GM21737 (cell line): ENCODE results near the gene FUT7.
"Not testable (repeated sequence)": the region's sequence is repeated elsewhere in the genome, so short reads cannot be mapped to it uniquely, and the experiment has no call there.

Source experiments
- ATAC-seq: cut with Tn5 transposase; IDR thresholded peaks from one replicate; pipeline ENCODE4 v1.9.1; 2021; ENCODE audit warnings: mild to moderate bottlenecking, moderate library complexity; ENCODE audit not compliant: unreplicated experiment

Gene FUT7

DNA sequence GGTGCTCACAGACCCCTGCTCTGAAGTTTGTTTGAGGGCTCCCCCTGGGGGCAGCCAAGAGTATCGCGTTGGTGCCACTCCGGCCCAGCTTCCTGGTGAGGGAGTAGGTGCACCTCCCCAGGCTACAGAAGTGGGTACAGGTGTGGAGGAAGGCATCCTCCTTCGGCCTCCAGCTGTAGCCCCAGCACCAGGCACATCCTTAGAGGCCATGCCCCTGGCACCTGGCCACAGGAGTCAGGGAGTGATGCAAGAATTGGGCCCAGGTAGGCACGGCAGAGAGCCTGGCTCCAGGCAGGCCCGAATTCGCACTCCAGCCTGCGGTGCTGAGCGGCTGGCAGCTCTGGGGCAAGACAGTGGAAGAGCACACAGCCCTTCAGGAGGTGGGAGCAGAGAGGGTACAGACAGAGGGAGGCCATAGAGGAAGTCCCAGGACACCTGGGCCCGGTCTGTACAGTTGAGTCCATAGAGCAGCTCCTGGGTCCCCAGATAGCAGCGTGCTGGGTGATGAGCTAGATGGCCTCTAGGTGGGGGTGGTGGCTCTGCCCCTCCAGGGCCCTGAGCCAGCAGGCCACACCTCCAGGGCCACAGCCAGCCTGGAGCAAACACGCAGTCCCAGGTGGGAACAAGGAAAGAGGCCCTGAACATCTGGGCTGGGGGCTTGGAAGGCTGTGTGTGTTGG lies 36.1 kb upstream of the FUT7 start:
- peak; percentile 38 for ATAC-seq

DNA sequence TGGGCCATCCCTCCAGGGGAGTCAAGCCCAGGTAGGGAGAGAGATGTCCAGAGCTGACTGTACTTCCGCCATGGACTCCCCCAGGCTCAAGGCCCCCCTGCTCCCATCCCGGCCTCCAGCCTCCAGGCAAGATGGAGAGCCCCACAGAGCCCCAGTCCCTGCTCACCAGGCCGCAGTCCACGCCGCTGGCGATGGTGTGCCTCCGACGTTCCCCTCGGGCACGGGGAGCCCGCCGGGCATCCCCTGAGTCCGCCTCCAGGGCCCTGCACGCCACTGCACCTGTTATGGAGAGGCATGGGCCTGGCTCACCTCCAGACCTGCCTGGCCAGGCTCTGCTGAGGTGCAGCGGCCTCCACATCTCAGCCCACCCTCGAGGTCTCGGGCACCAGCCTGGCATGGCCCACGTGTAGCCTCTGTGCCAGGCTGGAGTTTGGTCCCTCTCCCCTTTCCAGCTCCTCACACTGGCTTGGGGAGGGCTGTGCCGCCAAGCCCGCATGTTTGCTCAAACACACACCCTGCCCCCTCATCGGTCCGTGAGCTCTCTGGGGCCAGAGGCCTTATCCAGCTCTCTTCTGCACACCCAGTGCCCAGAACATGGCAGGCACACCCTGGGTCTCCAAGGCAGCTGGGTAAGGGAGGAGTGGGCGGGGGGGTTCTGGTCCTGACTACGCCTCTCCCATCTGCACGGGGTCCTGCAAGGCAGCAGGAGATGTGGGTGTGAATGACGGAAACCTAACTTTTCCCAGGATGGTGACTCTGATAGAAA lies 34.4 kb upstream of the FUT7 start:
- no peak for ATAC-seq

DNA sequence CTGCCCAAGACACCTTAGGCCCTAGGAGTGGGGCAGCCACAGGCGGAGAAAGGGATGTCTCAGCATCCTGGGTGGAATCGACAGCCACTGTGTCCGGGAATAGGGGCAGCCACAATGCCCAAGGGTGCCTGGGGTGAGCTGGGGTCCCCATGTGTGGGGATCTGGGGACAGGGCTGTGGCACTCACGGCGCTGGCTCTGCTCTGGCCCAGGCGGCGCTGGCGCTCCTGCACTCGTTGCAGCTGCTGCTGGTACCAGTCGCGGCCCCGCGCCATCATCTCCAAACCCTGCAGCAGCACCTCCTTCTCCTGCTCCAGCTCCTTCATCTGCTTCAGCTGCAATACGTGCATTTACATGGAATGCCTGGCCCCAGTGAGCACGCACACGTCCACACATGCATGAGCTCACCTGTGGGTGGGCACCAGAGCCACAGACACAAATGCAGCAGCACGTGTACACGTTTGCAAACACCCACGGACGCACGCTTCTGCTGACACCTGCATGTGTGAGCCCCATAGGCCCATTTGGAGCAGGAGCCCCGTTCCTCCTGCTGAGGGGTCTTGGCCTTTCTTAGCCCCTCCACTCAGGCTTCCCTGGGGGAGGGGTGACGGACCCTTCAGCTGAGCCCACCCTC lies 33.6 kb upstream of the FUT7 start:
- no peak for ATAC-seq

DNA sequence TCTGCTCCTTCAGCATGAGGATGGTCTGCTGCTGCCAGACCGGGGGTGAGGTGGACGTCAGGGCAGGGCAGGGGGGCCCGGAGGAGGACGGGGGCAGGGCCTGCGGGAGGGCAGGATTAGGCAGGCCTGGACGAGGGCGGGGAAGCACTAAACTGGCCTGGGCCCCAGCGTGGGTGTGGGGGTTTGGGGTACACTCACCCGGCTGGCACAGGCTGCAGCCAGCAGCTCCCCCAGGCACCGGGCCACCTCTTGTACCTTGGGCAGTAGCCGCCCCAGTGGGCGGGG lies 32.9 kb upstream of the FUT7 start:
- no peak for ATAC-seq

DNA sequence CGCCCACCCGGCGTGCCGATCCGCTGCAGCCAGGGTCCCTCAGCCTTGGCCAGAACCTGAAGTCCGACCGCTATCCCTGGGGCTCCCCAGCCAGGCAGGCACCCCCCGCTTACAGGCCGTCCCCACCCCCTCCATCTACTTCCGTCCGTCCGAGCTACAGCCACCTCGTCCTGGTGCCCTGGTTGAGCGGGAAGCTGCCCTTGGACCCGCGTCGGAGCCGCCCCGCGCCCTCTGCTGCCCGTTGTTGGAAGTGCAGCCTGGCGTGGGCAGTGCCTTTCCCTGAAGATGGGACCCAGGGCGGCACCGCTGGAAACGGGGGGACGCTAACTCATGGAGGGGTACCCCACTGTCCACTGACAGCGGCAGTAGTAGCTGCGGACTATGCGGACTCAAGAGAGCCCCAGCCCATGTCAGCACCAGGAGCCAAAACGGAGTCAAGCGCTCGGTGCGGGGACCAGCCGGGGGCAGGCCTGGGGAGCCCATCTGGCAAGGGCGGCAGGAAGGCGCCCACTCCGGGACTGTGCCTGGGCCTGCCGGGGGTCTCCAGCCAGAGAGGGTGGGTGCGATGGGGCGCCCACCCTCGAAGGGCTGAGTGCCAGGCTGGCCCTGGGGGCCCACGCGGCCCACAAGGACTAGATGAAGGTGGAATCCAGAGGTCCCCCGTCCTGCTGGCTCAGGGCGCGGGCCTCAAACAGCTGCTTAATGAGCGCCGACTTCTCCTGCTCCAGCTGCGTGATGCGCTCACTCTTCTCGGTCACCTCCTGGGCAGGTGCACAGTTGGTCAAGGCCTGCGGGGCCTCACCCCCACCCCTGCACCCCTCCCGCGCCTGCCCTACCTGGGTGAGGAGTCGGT lies 32.4 kb upstream of the FUT7 start:
- no peak for ATAC-seq

DNA sequence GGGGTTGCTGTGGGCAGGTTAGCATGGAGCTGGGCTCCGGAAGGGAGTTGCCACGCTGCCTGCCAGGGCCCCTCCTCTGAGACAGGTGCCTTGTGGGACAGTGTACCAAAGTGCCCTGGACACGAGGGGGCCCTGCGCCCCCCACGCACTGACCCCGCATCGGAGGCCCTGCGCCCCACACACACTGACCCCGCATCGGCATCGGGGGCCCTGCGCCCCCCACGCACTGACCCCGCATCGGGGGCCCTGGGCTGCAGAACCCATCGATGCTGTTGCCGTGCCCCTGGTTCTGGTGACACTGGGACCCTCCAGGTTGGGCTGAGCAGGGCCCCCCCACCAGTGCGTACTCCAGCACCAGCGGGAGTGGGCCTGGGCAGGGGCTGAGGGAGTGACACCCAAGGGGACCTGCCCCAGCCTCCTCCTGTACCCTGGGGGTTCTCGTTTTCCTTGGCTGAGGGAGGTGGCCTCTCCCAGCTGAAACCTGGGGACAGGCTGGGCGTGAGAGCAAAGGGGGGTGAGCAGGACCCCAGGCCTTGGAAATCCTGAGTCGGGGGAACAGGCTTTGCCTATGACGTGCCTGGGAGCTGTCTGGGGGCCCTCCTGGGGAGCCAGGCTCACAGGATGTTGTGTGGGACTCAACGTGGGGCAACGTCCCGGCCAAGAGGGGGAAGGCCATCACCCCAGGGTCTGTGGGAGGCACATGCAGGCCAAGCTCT lies 31.6 kb upstream of the FUT7 start:
- no peak for ATAC-seq

DNA sequence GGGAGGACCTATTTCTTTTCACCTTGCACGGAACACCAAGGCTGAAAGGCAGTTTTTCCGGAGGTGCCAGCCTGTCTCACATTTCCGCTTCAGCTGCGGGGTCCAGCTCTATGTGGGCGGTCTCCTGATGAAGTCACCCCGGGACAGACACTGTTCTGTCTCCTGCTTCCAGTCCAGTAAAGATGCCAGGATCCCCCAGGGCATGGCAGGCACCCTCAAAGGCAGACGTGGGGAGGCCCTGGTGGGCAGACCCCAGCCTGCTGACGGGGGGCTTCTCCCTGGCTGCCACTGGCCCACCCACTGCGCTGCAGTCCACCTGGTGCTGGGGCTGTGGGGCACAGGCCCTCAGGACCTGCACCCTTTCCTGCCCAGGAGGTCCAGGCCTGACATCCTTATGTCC lies 30.9 kb upstream of the FUT7 start:
- not testable (repeated sequence) for ATAC-seq

DNA sequence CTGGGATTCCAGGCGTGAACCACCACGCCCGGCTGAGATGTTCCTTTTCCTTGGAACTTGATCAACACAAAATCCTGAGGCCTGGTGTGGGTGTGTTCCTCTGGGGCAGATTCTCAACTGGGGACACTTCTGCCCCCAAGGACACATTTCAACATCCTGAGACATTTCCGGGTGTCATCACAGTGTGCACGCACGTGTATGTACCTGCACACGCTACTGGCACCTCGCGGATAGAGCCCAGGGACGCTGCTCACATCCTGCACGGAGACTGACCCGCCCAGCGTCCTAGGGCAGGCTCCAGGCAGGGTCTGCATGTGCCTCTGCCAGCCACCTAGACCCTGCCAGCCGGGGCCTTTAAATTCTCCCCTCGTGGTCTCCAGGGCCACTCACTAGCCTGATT lies 30.5 kb upstream of the FUT7 start:
- ATAC-seq: no peak

DNA sequence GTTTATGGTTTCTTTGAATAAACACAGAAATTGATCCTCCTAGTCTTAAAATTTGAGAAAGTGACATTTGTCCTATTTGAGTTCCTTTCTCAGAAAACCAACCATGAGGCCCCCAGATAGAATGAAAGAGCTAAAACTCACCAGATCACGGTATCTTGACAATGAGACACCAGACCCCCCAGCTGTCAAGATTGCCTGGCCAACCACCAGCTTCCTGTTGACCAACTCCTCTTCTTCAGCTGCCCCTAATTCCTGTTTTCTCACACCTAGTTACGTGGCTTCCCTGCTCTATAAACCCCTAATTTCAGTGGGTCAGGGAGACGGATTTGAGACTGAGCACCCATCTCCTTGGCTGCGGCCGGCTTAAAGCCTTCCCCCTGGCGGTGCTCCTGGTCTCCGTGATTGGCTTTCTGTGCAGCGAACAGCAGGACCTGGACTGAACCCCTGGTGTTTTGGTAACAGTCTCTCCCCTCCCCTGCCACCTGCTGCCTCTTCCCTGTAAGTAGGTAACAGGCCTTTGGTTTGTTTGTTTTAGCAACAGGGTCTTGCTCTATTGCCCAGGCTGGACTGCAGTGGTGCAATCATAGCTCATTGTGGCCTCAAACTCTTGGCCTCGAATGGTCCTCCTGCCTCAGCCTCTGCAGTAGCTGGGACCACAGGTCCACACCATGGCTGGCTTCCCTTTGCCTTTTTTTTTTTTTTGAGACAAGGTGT lies 26.8 kb upstream of the FUT7 start:
- no peak for ATAC-seq

DNA sequence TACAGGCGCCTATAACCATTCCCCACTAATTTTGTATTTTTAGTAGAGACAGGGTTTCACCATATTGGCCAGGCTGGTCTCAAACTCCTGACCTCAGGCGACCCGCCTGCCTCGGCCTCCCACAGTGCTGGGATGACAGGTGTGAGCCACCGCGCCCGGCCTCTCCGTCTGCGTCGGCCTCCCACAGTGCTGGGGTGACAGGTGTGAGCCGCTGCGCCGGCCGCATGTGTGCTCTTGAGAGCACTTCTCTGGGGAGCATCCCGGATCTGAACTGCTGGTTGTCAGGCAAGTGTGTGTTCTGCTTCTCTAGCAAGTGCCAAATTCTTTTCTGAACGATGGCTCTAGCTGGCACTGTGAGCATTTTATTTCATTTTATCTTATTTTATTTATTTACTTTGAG lies 25.7 kb upstream of the FUT7 start:
- no peak for ATAC-seq

DNA sequence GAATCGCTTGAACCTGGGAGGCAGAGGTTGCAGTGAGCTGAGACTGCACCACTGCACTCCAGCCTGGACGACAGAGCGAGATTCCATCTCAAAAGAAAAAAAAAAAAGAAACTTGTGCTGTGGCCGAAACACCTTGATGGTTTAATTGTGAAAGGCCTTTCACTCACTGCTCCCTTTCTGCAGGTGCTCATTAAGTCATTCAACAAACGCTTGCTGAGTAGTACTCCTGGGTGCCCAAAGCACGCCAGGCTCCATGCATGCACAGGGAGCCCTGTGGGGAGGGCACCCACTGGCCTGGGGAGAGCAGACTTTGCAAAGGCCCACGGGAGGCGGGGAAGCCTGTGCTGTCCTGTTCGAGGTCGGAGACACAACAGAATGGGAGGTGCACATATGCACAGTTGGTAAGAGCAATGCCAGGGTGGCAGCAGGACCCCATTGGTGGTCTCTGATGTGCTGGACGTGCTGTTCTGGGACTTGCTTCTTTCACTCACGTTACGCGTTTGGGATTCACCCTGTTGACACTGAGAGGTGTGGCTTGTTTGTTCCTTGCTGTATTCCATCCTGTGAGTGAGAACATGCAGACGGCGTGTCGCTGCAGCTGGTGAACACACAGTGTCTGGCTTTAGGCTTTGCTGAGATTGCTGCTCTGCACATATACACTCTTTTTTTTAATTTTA lies 25.0 kb upstream of the FUT7 start:
- ATAC-seq: no peak

DNA sequence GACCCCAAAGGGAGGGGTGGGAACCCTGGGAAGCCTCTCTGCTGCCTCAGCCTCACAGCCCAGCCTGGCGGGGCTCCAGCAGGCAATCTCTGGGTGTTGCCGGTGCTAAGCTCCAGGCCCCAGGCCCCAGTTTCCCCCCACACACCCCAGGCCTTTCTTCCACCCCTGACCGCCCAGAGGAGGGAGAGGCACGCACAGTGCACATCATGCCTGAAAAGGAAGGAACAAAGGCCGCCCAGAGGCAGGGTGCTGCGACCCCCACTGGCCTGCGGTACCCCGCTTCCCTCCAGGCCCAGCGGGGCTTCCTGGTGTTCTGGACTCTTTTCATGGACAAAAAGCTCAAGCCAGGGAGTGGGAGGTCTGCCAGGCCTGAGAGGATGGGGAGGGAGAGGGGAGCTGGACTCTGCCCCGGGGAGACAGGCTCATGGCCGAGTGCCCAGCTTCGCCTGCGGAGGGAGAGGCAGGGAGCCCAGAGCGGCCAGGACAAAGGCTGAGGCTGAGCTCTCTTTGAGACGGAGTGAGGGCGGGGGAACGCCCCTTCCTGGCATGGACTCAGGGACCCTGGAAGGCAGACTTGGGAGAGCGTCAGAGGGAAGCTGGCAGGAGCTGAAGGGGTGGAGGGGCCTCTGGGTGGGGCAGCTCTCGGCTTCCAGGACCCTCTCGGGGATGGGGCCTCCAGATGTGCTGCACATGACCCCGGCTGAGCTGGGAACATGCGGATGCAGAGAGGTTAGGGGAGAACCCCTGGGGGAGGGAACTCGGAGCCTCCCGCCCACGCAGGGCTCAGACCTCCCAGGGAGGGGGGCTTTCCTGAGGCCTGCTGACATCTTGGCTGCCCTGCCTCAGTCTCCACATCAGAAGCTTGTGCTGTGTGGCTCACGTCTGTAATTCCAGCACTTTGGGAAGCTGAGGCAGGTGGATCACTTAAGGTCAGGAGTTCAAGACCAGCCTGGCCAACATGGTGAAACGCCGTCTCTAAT lies 23.8 kb upstream of the FUT7 start:
- ATAC-seq: no peak

DNA sequence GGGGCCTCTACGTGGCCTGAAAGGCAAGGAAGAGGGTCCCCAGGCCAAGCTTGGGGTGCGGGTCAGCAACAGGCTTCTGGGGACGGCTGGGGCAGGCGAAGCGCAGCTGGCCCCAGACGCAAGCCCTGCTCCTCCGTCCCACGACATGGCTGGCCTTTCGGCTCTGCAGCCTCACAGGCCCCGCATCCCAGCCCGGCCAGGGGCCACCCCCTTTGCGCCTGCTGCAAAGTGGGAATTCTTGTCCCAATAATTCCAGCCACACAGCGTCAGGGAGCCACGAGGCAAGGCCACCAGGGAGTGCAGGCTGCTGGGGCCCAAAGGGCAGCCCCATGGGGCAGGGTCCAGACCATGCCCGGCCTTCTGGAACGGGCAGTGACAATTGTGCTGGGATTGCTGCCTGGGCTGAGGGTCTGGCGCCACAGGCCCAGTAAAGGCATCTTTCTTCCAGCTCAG lies 23.1 kb upstream of the FUT7 start:
- ATAC-seq: no peak

DNA sequence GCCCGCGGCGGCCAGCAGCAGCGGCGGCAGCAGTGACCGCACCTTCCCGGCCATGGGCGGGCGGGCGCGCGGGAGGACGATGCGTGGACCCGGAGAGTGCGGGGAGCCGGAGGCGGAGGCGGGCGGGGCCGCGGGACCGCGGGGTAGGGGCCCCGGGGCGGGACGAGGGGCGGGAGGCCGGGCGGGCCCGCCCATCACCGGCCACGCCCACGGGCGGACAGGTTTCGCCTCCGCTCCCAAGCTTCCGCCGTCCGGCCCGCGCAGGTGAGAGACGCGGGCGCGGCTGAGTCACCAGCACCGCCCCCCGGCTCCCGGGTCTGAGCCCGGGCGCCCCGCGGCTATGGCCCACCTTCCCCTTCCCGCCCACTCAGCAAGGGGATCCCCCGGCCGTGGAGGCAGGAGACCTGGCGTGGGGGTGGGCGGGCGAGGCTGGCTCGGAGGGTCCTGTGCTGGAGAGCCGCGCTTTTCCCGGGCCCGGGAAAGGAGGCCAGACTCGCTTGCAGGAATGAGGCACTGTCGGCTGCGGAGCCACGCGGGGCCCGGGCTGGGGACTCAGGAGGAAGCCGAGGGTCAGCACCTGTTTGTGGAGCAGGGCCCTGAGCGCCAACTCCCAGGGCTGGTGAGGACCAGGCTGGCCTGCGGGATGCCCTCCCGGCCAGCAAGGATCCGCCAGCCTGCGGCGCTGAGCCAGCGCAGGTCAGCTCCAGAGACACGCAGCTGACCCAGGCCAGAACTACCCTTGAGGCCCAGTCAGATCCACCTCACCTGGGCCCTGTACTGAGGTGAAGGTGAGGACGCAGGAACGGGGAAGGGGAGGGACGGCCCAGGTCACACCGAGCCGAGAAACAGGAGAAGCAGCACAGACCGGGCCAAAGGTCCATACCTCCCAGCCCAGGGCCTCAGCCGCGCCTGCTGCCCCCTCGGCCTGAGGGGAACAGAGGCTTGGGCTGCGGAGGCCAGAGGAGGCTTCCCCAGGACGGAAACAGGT lies 22.4 kb upstream of the FUT7 start, which contains the start of gene ENTPD2:
Gene ENTPD2, minus strand, starts transcription at position 118 of the 988 bp plus-strand sequence. Its CDS starts 64 bp downstream, at position 54.
- no peak for ATAC-seq

DNA sequence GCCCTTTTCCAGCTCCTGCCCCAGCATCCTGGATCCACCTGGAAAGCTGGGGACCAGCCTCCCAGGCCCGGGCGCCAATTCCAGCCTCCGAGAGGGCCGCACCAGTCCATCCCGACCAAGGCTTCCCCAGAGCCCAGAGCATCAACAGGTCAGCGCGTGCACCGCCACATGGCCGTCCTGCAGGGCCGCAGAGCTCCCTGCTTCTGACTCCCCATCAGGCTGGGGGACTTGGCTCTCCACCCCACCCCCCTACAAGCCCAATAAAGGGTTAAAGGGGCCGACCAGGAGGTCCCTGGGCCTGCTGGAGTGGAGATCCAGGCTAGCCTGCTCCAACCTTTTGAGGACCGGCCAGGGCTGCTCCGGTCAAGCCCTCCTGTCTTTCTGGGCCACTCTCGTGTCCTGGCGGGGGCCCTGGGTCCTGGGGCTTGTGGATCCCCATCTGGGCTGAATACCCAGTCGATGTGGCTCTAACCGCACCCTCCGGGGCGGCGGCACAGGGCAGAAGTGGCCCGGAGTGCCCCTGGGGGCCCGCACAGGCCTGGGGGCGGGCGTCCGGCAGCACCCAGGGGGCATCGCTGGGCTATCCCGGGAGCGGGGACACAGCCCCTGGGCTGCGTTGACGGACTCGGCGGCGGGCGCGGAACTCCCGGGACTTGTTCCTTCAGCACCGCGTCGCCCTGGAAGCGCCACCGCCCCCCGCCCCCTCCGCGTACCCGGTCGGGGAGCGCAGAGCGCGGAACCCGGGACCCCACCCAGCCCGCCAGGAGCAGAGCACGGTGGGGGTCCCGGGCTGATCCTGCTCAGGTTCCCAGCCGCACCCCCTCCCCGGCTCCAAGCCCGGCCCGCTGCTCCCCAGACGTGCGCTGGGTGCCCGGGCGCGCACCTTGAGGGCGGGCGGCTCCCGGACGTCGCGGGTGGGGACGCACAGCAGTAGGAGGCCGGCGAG lies 21.4 kb upstream of the FUT7 start:
- ATAC-seq: no peak

DNA sequence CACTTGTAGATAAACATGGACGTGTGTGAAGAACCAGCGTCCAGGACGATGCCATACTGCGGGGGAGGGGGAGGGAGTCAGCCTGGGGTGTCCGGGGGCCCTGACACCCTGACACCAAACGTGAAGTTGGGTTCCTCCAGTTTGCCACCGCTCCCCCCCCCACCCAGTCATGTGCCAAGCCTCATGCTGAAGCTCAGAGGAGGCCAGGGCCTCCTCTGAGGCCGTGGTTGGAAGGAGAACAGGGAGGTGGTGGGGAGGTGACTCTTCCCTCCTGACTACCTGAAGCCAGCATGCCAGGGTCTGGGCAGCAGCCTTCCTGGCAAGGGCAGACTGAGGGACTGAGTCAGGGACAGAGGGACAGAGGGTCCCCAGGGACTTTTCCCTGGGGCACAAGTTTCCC lies 20.4 kb upstream of the FUT7 start:
- ATAC-seq: no peak
